ENCODE results near the gene SEMA4A.
"Not testable (repeated sequence)": the region's sequence is repeated elsewhere in the genome, so short reads cannot be mapped to it uniquely, and the experiment has no call there.

Gene SEMA4A
- 1.9 to 11.0 reads per million in 2 donors for total RNA-seq

- no peak for DNase-seq
These were observed at the start of gene SEMA4A for GRCh38 chr1:156153362-156153761. TSS of gene SEMA4A (plus strand) at chr1:156153585. CDS start at chr1:156154579, 994 bp downstream.

- no peak for DNase-seq
These were observed 49.1 kb upstream of the SEMA4A start for GRCh38 chr1:156104065-156104810.

DNA sequence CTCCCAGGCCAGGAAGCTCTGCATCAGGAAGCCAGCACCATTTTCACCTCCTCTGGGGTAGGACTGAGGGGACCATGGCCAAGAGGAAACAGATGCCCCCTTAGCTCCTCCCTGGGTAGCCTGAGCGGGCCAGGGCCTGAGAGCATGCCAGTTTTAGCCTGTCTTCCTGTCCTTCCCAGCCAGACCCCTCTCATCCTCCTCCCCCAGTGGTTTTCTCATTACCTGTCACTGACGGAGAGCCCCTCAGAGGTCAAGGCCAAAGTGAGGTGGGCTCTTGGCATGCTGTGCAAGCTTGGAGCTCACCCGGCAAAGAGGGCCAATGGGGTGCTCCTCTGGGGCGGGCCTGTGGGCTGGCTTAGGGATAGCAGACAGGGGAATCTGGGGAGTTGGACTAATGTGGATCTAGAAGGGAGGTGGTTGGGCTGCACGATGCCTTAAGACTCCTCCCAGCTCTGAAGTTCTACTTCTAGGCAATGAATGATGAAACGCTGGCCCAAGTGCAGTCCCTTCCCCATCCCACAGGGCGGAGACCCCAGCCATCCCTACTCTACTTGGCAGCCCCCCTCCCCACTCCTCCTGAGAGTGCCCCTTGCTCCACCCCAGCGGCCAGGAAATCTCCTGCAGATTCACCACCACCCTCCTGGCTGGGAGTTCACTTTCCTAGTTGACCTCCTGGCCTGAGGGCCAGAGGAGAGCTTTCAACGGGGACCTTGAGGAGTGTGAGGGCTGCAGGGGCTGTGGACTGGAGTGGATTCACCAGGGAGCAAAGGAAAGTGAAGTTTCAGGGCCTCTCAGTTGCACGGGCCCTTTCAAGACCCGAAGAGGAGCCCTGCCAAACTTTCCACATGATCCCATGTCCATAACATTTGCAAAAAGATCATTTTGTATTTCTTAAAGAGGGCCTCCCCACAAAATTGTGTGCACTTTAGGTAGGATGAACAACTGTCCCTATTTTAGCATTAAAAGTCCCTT is 48.2 kb upstream of the SEMA4A start:
- no peak for DNase-seq

DNA sequence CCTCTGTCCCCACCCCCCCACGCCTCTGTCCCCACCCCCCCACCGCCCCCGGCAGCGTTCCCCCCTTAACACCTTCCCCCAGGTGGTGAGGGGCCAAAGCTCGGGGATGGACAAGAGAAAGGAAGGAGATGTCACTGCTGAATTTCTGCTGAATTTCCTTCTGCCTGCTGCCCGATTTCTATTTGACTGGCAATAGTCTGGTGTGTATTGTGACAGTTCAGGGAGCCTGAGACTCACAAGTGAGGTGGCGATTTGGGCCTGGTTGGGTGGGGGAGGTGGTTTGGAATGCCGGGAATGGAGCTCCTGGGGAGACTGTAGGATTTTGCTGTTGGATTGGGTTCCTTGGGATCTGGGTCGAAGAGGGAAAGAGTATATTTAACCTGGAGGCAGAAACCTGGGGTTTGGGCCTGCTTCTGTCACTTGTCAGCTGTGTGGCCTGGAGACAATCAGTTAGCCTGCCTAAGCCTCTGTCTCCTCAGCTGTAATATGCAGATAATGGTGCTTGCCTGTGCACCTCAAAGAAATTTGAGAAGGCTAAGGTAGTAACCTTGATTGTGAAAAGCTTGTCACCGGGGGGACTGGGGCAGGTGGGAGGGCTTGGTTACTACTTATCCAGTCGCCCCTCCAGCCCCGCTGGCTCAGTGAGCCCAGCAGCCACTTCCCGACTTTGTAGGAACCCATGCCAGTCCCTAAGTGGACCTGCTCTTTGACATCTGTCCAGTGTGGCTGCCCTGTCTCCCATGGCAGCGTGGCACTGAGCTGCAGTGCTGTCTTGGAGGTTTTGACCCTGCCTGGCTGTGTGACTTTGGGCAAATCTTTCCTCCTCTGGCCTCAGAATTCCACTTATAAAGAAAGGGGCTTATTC is 46.5 kb upstream of the SEMA4A start:
- no peak for DNase-seq

DNA sequence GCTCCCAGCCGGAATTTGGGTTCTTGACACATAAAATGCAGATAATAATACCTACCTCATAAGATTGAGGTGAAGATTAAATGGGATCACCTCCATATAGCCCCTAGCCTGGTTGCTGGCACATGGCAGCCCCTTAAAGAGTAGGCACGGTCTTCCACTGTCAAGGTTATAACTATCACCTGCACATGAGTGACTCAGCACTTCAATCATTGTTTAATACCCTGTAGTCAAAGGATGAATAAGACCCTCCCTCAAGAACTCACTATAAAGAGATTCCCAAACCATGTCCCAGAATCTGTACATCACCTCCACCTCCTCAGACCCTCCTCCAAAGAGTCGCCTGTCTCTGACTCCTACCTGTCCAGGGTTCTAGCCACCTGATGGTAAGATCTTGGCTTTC is 45.3 kb upstream of the SEMA4A start:
- DNase-seq: no peak

- DNase-seq: no peak
These were observed 44.6 kb upstream of the SEMA4A start for GRCh38 chr1:156108664-156109241.

DNA sequence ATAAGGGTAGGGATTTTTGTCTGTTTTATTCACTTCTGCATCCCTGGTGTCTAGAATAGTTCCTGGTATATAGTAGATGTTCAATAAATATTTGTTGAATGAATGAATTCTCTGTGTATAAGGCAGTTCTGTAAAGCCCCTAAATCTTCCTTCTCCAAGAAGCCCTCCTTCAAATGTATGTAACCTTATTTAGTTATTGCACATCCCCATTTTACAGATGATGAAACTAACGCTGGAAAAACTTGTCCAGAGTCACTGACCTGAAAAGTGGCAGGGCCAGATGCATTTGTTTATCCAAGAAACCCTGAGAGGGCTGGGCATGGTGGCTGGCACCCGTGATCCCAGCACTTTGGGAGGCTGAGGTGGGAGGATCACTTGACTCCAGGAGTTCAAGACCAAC is 43.1 kb upstream of the SEMA4A start:
- no peak for DNase-seq

DNA sequence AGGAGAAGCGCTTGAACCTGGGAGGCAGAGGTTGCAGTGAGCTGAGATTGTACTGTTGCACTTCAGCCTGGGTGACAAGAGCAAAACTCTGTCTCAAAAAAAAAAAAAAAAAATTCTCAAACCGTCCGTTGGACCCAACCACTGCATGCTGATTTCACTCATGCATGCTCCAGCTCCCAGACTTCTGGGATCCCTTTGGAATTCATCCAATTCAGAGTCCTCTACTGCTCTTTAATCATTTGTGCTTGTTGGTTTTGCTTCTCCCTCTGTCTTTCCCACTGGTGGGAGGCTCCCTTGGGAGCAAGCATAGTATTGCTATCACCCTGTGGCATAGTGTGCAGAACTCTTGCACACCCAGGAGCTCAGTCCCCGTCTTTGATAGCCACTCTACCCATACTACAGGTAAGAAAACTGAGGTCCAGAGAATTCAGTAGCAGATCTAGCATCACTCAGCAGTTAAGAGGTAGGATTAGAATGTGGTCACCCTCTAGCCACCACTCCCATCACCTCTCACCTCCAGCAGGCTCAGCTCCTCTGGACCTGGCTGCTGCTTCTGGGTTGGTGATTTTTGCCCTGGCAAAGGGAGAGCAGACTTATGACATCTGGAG is 41.9 kb upstream of the SEMA4A start:
- no peak for DNase-seq

DNA sequence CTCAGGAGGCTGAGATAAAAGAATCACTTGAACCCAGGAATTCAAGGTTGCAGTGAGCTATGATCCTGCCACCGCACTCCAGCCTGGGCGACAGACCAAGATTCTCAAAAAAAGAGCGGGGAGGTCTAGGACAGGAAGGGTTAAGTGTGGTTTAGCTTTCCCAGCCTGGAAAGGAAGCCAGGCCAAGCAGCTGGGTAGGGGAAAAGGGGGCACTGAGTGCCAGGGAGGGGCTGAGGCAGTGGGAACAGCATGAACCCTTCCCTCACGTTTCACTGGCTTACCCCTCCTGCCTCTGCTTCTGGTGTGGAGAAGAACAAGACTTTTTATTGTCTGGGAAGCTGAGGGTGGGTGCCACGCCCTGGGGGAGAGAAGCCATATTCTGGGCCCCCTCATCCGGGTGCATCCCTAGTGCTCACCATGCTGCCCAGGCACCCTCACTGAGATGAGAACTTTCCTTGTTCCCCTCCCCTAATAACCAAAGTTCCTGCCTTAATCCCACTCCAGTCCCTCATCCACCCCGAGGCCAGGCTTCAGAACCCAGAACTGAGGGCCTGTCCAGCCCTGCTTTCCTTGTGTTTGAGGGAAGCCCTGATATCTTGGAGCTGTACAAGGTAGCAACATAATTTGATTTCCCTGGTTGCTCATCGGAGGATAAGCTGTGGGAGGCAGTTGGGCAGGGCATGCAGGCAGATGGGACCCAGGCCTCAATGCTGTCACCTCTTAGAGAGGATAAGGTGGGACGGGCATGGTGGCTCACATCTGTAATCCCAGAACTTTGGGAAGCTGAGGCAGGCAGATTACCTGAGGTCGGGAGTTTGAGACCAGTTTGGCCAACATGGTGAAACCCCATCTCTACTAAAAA is 40.9 kb upstream of the SEMA4A start:
- DNase-seq: no peak

DNA sequence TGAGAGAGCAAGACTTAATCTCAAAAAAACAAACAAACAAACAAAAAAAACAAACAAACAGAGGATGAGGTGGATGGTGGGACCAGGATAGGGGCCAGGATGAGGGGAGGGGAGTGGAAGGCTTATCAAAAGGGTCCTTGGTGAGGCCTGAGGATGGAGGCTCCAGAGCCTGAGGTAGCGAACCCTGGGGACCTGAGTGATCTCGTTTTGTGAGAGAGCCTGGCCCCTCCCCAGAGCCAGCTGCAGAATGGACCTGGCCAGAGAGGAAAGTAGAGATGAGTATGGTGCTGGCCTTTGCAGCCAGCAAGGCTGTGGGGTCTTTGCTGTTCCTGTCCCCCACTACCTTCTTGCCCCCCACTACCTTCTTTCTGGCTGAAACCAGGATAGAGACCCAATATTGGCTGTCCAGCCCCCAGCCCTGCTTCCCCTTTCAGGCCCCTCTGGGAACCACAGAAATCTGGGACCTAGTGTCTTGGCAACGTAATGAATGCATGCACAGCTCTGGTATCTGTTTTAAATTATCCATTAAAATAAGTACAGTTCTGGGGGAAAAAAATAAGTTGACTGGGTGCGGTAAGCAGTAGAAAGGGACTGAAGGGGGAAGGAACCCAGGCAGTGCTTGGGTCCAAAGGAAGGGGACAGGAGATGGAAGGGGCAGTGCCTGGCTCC is 40.0 kb upstream of the SEMA4A start:
- no peak for DNase-seq

DNA sequence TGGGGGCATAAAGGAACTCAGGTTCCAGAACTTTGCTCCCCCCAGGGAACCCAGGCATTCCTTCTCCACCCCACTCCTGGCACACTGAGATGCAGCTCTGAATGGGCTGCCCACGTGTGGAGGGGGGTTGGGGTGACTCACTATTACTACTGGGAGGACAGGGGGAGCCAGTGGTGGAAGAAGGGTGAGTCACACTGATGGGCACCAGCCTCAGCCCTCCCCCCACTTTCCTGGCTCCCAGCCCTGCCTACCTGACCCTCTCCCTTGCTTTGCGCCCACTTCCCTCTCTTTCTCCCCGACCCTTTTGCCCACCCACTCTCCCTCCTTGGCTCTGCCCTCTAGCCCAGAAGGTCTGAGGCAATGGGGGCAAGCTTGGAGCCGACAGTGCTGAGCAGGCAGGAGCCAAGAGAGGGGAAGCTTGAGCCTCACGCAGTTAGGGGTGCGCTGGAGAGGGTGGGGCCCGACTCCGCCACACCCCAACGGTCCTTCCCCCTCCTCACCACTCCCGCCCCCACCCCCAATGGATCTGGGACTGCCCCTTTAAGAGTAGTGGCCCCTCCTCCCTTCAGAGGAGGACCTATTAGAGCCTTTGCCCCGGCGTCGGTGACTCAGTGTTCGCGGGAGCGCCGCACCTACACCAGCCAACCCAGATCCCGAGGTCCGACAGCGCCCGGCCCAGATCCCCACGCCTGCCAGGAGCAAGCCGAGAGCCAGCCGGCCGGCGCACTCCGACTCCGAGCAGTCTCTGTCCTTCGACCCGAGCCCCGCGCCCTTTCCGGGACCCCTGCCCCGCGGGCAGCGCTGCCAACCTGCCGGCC is 39.1 kb upstream of the SEMA4A start, which contains the start of gene LMNA:
TSS of gene LMNA (plus strand) at position 611 of the 818 bp plus-strand sequence. CDS start 208 bp downstream, outside the sequence.
- peak; percentile 60 for DNase-seq

DNA sequence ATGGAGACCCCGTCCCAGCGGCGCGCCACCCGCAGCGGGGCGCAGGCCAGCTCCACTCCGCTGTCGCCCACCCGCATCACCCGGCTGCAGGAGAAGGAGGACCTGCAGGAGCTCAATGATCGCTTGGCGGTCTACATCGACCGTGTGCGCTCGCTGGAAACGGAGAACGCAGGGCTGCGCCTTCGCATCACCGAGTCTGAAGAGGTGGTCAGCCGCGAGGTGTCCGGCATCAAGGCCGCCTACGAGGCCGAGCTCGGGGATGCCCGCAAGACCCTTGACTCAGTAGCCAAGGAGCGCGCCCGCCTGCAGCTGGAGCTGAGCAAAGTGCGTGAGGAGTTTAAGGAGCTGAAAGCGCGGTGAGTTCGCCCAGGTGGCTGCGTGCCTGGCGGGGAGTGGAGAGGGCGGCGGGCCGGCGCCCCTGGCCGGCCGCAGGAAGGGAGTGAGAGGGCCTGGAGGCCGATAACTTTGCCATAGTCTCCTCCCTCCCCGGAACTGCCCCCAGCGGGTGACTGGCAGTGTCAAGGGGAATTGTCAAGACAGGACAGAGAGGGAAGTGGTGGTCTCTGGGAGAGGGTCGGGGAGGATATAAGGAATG is 38.4 kb upstream of the SEMA4A start:
- DNase-seq: no peak

DNA sequence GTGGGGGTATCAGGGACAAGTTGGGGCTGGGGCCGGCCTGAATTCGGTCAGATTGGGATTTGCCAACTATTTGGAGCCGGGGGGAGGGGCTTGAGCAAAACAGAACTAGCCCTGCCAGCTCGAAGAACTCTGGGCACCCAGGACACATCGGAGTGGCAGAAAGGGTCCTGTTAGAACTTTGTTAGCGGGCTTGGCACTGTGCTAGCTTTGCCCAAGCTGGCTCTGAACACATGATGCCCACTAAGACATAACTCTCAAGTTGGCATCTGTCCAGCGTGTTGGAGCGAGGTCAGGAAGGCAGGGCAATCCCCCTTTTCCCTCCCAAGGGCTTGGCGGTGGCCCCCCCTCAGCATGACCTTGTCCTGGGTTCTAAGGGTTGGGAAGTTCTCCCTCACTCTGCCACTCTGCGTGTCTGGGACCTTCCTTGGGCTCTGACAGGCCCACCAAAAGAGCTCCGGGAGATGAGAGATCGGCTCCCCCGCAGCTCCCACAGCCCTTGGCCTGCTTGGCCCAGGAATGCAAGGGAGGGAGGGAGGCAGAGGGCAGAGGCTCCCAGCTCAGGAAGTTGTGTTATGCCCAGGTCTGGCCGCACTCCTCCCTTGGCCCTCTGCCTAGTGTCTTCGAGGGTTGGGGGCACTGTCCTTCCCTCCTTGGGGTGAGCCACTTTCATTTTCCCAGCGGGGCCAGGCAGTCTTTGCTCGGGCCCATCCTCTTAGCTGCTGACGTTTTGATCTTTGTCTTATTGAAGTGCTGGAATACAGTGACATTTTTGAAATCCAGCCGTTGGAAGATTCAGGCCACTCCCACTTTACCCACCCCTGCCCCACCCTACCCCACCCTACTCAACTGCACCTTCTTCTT is 37.6 kb upstream of the SEMA4A start:
- DNase-seq: no peak

DNA sequence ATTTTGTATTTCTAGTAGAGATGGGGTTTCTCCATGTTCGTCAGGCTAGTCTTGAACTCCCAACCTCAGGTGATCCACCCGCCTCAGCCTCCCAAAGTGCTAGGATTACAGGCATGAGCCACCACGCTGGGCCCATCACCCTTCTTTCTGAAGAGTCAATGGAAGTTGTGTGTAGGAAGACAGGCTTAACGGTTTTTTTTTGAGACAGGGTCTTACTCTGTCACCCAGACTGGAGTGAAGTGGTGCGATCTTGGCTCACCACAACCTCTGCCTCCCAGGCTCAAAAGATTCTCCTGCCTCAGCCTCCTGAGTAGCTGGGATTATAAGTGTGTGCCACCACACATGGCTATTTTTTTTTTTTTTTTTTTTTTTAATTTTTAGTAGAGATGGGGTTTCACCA is 36.7 kb upstream of the SEMA4A start:
- not testable (repeated sequence) for DNase-seq

DNA sequence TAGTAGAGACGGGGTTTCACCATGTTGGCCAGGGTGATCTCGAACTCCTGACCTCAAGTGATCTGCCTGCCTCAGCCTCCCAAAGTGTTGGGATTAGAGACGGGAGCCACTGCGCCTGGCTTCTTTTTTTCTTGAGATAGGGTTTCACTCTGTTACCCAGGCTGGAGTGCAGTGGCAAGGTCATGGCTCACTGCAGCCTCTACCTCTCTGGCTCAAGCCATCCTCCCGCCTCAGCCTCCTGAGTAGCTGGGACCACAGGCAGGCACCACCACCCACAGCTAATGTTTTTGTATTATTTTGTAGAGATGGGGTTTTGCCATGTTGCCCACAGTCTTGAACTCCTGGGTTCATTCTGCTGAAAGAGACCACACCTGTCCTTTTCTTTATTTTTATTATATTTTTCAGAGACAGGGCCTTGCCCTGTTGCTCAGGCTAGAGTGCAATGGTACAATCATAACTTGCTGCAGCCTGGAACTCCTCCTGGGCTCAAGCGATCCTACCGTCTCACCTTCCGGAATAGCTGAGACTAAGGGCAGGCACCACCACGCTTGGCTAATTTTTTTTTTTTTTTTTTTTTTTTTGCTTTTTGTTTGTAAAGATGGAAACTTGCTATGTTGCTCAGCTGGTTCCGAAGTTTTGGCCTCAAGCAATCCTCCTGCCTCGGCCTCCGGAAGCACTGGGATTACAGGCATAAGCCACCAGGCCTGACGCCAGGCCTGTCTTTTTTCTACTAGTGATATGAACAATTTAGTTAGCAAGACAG is 35.8 kb upstream of the SEMA4A start:
- no peak for DNase-seq

GRCh38 chr1:156118177-156118868 is 35.1 kb upstream of the SEMA4A start:
- DNase-seq: no peak

Data from activated gamma-delta T cell (primary cell).